ENCODE measurements around the gene FSTL3.
"Not testable (repeated sequence)": the region's sequence is repeated elsewhere in the genome, so short reads cannot be mapped to it uniquely, and the experiment has no call there.

FSTL3 gene

GRCh38 chr19:711254-711653, 35.1 kb downstream of the FSTL3 start:
- no peak for DNase-seq (ENCODE audit: low read depth)

GRCh38 chr19:715347-715746, 39.2 kb downstream of the FSTL3 start:
- DNase-seq (ENCODE audit: low read depth) = no peak

DNA sequence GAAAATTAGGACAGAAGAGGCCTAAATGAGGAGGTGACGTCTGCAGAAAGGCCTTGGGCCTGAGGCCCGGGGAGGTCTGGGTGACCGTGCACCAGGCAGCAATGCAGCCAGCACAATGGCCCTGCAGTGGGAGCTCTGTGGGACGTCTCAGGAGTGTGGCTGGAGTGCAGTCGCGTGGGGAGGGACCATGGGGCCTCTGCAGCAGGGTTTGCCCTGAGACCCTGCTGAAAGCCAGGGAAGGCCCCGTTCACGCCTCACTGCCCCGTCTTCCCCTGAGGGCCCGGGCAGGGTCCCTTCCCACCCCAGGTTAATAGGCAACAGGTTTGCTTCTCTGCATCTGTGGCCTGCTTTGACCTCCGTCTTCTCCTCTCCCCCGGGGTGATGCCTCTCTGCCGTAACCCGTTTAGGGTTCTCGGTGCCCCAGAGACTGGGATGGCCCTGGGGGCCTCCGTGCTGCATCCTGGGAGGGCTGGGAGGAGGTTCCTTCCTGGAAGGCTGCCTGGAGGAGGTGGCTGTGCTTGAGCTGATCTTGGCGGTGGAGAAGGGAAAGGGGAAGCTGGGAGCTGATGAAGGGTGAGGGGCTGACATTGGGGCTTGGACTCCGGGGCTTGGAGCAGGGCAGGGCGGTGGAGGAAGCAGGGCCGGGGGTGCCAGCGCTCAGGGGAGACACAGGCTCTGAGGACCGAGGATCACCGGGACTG, 42.2 kb downstream of the FSTL3 start:
- no peak for DNase-seq (ENCODE audit: low read depth)

GRCh38 chr19:718991-719512, 42.9 kb downstream of the FSTL3 start:
- DNase-seq (ENCODE audit: low read depth) = no peak

- DNase-seq (ENCODE audit: low read depth) = no peak
Observed at GRCh38 chr19:719636-720344, 43.6 kb downstream of the FSTL3 start.

DNA sequence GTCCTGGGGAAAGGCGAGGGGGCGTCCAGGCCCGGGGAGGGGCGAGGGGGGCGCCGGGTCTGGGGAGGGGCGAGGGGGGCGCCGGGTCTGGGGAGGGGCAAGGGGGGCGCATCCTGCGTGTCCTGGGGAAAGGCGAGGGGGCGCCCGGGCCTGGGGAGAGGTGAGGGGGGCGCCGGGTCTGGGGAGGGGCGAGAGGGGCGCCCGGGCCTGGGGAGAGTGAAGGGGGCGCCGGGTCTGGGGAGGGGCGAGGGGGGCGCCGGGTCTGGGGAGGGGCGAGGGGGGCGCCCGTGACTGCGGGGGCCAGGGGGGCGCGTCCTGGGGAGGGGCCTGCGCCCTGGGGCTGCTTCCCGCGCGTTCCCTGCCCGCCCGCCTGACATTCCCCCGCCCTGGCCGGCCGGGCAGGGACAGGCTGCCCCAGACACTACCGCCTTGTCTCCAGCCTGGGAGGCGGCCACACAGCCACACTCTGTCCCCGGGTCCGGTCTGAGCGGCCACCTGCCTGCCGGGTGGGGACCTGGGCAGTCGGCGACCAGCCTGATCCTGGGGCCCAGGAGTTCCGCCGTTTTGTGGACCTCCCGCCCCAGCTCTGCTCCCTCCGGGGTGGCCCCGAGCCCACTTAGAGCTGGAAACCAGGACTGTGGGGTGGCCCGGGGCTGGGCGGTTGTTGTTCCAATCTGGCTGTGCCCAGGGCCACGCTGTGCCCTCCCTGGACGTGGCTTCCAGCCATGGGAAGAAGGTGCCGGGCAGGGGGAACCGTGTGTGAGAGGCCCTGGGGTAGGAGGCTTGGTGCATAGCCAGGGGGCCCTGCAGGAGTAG, 44.4 kb downstream of the FSTL3 start:
- DNase-seq (ENCODE audit: low read depth) = no peak

- DNase-seq (ENCODE audit: low read depth) = no peak
Observed at GRCh38 chr19:722553-723101, 46.4 kb downstream of the FSTL3 start.

- DNase-seq (ENCODE audit: low read depth) = no peak
Observed at GRCh38 chr19:723247-723646, 47.1 kb downstream of the FSTL3 start.

- DNase-seq (ENCODE audit: low read depth) = no peak
Observed at GRCh38 chr19:723714-724113, 47.5 kb downstream of the FSTL3 start.

DNA sequence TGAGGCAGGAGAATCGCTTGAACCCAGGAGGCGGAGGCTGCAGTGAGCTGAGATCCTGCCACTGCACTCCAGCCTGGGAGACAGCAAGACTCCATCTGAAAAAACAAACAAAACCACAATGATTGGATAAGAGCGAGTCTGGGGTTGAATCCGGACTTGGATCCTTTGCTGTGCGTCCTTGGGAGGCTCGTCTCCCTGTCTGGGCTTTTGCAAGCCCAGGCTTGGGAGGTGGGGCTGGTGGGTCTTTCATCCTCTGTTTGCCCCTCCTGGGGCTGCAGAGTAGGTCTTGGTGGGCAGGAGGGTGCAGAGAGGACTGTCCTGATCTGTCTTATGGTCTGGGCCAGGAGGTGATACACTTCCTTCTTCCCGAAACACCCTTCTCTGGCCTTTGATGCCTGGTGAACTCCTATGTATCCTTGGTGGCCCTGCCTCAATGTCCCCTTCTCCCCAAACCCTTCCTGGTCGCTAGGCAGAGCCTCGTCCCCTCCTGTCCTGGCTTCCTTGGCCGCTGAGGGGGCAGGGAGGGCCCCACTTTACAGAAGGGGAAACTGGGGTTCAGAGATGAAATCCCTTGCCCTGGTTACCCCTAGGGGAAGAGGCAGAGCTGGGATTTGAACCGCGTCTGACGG, 49.4 kb downstream of the FSTL3 start:
- DNase-seq (ENCODE audit: low read depth) = no peak

DNA sequence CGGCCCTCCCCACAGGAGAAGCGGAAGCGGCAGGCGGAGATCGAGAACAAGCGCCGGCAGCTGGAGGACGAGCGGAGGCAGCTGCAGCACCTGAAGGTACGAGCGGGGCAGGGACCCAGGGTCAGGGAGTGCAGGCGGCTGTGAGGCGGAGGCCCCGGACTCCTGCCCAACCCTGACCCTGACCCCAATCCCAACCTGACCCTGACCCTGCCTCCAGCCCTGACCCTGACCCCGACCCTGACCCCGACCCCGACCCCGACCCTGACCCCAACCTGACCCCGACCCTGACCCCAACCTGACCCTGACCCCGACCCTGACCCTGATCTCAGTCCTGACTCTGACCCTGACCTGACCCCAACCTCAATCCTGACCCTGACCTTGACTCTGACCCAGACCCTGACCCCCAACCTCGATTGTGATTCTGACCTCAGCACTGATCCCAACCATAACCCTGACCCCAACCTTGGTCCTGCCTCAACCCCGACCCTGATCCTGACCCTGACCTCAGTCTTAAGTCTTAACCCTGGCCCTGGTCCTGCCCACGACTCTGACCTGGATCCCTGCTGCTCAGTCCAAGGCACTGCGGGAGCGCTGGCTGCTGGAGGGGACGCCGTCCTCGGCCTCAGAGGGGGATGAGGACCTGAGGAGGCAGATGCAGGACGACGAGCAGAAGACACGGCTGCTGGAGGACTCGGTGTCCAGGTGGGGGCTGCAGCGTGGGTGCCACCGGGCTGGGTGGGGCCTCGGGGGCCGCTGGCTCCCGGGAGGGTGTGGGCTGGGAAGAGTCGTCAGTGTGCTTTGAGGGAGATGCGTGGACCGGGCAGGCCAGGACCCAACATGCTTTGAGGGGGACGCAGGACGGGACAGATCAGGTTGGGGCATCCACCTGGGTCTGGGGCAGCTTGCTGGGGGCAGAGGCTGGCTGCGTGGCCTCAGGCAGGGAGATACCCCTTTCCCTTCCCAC, 51.1 kb downstream of the FSTL3 start:
- no peak for DNase-seq (ENCODE audit: low read depth)

- DNase-seq (ENCODE audit: low read depth) = no peak
Observed at GRCh38 chr19:728011-728410, 51.8 kb downstream of the FSTL3 start.

DNA sequence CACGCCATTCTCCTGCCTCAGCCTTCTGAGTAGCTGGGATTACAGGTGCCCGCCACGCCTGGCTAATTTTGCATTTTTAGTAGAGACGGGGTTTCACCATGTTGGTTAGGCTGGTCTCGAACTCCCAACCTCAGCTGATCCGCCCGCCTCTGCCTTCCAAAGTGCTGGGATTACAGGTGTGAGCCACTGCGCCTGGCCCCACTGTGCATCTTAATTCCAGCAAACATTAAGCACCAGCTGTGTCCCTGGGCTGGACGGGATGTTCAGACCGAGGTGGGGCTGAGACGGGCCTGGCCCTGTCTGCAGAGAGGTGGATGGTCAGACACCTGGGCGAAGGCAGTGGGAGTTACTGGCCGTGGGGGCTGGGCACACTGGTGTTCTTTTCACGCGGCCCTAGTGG, 53.4 kb downstream of the FSTL3 start:
- not testable (repeated sequence) for DNase-seq (ENCODE audit: low read depth)

DNA sequence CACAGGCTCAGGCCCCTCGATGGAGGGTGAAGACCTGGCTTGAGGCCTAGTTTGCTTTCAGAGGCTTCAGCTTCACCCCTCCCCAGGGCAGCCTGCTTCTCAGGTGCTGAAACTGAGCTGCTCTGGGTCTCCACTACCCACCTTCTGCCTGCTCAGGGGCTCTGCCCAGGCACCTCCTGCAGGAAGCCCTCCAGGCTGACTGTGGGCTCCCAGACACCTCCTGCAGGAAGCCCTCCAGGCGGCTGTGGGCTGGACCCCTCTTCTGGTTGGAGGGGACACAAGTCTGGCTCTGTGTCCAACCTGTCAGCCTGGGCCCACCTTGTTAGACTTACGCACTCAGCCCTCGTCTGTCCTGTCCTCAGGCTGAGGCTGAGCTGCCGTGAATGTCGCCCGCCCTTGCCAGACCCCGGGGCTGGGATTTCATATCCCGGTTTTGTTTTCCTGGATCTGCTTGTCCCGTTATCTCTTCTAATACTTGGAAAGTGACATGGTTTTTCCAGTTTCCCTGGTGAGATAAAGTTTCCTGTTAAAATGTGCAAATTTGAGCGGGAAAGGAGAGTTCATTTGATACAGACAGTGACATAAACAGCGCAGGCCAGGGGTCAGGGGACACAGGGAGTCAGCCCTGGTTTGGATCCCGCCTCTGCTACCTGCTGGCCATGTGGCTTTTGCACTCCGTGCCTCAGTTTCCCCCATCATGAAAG, 53.9 kb downstream of the FSTL3 start:
- DNase-seq (ENCODE audit: low read depth) = no peak

GRCh38 chr19:731000-731399, 54.8 kb downstream of the FSTL3 start:
- DNase-seq (ENCODE audit: low read depth) = no peak

- no peak for DNase-seq (ENCODE audit: low read depth)
Observed at GRCh38 chr19:732148-733069, 56.2 kb downstream of the FSTL3 start.
